Activated gamma-delta T cell treated with anti-CD3 and anti-CD28 coated beads, Interleukin-2, amount 50 U/mL, for 16 hours (primary cell): ENCODE data around the gene MAST4.

Source experiments
- DNase-seq: peaks from one replicate; pipeline ENCODE4 v3.0.0-alpha.2; 2020; ENCODE audit warnings: low read depth

Gene MAST4

DNA sequence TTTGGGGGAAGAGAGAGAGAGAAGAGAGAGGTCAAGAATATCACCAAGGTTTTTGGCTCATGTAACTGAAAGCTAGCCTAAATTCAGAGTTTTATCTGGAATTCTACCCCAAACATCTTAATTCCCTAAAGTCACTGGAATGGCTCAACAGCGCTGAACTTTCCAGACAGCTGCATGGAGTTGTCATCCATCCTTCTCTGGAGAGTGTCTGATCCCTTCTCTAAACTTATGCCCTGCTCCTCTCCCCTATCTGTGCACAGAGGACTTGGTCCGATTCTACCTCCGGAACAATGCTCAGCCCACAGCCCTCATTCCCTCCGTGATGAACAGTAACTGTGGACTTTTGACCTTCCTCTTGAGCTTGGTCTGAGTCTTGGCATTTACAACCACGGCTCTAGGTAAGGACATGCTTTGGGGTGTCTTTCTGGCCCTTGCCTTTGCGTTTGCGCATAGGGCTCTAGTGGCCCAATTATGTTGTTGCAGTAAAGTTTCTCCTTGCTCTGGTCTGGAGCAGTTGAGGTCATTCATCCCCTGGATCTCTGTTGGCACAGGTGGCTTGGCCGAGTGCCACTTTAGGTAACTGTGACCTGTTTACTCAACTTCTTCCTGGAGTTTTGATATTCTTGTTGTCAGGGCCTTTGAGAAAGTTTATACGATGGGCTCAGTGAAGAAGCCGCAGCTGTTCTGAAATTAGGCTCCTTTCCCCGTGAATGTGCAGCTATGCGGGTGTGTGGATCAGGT, 618.7 kb downstream of the MAST4 start:
- no peak for DNase-seq

GRCh38 chr5:67215519-67216471, 619.6 kb downstream of the MAST4 start:
- DNase-seq: peak; percentile 37

GRCh38 chr5:67216564-67216963, 620.4 kb downstream of the MAST4 start:
- no peak for DNase-seq
